ENCODE measurements around the gene ZNF710.

GRCh38 chr15:90046911-90047392, 45.8 kb downstream of the ZNF710 start:
- TF ChIP-seq, protein P1, sequence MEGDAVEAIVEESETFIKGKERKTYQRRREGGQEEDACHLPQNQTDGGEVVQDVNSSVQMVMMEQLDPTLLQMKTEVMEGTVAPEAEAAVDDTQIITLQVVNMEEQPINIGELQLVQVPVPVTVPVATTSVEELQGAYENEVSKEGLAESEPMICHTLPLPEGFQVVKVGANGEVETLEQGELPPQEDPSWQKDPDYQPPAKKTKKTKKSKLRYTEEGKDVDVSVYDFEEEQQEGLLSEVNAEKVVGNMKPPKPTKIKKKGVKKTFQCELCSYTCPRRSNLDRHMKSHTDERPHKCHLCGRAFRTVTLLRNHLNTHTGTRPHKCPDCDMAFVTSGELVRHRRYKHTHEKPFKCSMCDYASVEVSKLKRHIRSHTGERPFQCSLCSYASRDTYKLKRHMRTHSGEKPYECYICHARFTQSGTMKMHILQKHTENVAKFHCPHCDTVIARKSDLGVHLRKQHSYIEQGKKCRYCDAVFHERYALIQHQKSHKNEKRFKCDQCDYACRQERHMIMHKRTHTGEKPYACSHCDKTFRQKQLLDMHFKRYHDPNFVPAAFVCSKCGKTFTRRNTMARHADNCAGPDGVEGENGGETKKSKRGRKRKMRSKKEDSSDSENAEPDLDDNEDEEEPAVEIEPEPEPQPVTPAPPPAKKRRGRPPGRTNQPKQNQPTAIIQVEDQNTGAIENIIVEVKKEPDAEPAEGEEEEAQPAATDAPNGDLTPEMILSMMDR (conservative IDR thresholded peaks at IDR 0.05 in 1 of 2, IDR thresholded peaks at IDR 0.05 in 1 of 2; ENCODE audit: extremely low read depth in 1 of 2, insufficient read depth in 1 of 2, low read depth in 1 of 2, low read length in 2 of 2), result no peak
- no peak for TF ChIP-seq EZH2 (IDR thresholded peaks at IDR 0.05; ENCODE audit: borderline replicate concordance, low read length)
